Upper lobe of left lung (tissue), 4 donors: Measurements from ENCODE around the gene LRP1B.

Experiments
- CTCF ChIP-seq, 6 experiments: fragments of 450-650 bp in 4 of 6; fragments of 200-600 bp in 2 of 6; sonication (generic) in 2 of 6; IDR thresholded peaks; one replicate each; pipeline ENCODE4 v1.5.1; 2016 to 2019; ENCODE audit warnings: antibody characterized with exemption in 6 of 6
- POLR2A ChIP-seq, 4 donors: fragments of 450-650 bp; IDR thresholded peaks; one replicate each; pipeline ENCODE4 v1.5.1; 2016 to 2017; ENCODE audit warnings: antibody characterized with exemption in 4 of 4, mild to moderate bottlenecking in 2 of 4
- POLR2AphosphoS5 ChIP-seq, 2 donors: sonication (generic); formaldehyde crosslinking; IDR thresholded peaks; one replicate each; pipeline ENCODE4 v1.5.1; 2017; ENCODE audit warnings: antibody characterized with exemption in 2 of 2

- TF ChIP-seq CTCF (IDR thresholded peaks at IDR 0.05) (no peak), POLR2AphosphoS5 (IDR thresholded peaks at IDR 0.05) (no peak), POLR2A (IDR thresholded peaks at IDR 0.05) (no peak)
Observed at GRCh38 chr2:140199312-140199711, 1931.5 kb downstream of the LRP1B start.
